ENCODE data around the gene FHIT.

FHIT gene

DNA sequence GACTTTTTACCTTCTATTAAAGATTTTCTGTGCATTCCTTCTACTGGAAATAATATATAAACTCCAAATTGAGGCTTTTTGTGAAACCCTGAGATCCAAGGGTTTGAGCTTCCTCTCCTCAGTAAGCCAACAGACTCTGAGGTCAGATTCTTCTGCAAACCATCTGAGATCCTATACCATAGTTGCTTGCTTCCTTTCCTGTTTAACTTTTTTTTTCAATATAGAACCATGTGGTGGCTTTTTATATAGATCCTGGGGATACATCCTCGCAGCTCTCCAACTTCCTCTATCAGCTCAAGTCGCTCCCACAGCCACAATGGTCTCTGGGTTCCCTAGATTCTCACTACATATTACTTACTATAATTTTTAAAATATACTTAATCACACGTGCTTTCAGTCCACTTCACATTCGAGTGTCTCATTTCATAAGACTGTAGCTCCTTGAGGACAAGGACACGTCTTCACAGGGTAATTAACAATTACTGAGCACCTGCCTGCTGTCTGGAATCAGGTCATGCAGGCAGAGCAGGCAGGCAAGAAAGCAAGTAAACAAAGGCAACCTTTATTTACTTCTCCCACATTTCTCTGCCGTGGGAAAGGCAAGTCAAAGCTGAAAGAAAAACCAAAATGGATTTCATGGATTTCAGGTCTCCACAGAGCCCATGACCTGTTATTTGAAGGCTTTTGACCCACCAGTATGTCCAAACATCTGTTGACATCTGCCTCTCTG, 941.5 kb downstream of the FHIT start:
- DNase-seq = no peak

DNA sequence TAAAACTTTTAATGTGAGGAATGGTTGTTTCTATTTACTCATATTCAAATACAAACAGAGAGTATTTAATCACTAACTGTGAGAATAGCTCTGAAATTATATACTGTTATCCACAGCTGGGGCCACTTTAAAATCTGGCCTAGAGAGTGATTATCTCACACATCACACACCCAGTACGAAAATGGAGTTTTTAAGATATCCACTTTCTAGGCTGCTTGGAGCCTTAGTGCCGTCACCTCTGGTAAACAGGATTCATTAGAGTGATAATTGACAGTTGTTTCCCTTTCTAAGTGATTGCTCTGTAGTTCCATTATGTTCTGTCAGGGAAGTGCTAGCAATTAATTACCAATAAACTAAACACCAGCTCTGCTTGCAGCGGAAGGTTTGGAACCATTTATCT, 942.4 kb downstream of the FHIT start:
- no peak for DNase-seq

DNA sequence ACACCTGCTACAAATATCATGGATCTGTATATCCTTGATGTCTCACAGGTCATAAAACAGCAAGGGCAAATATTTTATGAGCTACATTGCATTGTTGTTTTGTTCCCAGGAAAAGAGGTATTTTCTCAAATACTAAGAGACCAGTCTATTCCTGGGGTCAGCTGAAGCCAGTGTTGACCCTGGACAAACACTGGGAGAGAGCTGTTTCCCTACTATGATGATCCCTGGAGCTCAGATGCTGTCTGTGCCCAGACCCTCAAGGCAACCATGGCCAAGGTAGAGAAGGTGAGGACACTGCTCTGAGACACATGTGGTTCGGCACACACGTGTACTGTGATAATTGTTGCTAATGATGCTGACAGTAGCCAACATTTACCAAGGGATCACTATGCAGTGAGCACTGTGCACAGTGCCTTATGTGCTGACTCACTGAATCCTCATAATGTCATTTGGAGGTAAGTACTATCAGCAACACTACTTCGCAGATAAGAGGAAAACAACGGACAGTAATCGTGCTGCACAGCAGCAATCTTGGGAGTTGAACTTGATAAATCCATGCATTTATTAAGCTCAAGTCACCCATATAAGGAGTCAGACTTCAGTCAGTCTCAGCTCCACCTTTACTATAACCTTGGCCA, 943.6 kb downstream of the FHIT start:
- DNase-seq = no peak

DNA sequence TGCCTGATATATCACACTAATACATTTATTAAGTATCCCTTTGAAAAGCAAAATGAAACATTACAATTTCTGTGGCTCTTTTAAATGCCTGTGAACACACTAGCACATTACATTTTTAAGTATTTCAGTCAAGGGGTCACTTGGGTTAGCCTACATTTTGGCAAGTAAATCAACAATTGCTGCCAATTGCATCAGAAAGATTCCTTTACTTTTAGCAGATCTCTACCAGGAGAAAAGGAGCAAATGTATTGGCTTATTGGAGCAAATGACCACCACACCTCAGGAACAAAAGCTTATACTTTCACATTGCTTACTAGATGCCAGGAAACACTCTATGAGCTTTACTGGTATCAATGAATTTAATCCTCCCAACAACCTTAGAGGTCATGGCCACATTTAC, 947.1 kb downstream of the FHIT start:
- no peak for DNase-seq

DNA sequence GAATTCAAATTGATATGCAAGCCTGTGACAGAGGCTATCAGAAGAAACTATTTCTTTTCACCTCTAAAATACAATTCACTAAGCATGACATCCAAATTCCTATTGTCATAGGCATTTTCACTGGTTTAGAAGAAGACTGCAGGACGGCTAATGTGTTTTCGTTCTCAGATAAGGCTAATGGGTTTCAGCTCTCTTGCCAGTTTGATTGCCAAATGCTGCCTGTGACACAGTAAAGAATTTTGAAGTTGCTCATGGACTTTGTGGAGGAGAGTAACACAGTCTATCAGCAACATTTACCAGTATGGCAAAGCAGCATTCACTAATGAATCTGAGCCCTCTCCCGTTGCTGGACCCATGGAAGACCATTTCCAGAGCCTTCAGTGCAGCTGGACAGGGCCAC, 948.1 kb downstream of the FHIT start:
- no peak for DNase-seq

DNA sequence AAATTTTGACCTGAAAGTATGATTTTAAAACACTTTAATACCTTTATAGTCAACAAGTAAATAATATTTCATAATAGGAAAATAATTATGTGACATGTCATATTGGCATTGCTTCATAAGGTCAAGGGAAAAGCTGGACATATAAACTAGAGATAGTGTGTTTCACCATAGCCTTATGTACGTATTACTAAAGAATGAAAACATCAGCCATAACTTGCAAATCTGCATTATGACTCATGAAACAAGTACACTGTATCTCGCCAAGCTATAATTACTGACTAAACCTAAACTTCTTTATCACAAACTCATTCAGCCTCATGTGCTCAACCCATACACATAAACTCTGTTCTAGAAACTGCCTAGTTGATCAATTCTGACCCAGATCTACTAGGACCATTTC, 950.1 kb downstream of the FHIT start:
- no peak for DNase-seq

DNA sequence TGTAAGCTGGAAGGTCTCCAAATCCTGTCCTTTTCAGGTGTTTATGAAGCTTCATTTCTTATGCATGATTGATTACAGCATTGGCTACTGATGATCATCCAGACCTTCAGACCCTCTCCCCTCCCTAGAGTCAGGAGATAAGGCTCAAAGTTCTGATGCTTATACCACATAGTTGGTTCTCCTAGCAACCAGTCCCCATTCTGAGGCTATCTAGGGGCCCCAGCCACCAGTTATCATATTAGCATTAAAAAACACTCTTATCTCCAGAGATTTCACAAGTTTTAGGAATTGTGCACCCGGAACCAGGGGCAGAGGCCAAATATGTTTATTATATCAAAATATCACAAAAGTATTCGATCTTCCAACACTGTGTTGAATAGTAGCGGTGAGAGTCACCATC, 953.1 kb downstream of the FHIT start:
- no peak for DNase-seq

DNA sequence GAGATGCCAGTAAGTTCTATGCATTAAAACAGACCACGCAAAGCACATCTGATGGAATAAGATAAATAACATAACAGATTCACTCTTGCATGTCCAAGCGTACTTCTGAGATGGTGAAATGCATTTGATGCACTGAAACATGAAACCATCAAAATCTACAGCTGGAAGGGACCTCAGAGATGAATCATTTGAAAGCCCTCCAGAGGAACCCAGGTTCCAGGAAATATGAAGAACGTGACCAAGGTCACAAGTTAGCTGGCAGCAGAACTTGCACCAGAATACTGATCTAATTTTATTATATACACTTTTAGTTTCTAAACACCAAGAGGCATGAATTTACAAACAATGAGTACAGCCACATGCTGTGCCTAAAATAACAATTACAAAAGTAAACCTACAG, 957.1 kb downstream of the FHIT start:
- DNase-seq = no peak

DNA sequence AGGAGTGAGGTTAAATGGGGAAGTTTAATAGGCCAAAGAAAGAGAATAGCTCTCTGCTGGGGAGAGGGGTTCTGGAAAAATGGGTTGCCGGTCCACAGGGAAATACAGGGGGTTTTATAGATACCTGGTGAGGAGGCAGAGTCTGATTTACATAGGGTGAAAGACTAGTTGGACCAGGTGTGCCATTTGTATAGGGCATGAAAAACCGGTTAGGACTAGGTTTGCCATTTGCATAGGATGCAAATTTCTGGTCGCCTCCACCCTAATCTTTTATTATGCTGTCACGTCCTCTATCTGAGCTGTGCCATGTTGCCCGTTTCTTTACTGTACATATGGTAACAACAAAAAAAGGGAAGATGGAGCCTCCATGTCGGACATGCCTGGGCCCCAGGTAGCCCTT, 960.1 kb downstream of the FHIT start:
- DNase-seq = no peak

DNA sequence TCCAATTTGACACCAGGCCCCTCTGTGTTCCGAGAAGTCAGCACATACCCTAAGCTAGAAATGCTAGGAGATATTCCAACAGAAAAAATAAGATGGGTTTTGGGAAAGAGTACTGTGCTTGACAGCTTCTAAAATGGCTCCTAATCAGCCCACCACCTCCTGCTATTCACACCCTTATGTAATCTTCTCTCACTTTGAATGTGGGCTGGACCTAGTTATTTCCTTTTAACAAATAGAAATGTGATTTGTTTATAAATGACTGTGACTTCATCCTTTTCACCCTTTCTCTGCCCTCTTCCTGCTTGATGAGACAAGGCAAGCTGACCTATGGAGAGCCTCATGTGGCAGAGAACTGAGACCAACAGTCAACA, 961.1 kb downstream of the FHIT start:
- DNase-seq = no peak

DNA sequence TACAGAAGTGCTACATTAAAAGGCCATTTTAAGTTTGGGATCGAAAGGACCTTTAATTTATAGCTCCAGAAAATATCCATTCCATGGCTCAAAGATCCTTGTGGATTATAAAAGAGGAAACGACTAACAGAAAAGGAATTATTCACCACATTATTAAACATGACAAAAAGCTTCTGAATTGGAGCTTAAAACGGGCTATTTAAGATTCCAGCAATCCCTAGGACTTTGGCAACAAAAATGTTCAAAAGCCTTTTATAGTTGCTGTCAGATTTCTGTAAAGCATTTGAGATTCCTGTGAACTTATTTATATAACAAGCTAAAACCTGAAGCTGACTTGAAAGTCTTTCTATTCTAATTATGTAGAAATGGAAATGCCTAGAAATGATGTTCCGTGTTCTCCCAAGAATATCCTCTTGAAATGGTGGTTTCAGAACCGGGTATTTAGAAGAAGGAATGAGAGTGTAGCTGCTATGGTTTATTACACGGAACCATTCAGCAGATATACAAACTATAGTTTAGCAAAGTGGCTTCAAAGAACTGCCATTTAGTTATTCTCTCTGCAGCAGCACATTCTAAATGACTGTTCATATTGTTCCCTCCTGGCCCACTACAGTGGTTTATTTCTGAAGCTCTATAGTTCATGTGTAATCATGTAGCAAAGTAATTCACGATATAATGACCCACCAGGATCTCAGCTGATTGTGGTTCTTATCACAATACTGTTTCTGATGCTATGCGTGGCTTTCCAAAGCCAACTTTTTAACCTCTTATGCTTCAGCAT, 961.7 kb downstream of the FHIT start:
- no peak for DNase-seq

DNA sequence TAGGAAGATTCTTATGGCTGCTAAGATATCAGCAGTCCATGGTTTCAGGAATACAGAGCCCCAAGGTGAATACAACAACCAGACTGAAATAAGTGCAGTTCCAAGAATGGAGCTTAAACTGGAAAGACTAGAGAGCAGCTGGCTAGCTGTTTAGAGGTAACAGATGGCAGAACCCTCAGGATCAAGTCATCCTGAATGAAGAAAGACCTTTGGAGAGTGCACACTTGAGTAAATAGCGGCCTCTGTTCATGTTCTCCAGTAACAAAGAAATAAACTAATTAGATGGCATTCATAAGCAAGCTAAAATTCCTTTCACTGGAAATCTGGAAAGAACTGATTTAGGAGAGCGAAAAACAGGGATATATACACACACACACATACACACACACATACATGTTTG, 968.4 kb downstream of the FHIT start:
- no peak for DNase-seq

DNA sequence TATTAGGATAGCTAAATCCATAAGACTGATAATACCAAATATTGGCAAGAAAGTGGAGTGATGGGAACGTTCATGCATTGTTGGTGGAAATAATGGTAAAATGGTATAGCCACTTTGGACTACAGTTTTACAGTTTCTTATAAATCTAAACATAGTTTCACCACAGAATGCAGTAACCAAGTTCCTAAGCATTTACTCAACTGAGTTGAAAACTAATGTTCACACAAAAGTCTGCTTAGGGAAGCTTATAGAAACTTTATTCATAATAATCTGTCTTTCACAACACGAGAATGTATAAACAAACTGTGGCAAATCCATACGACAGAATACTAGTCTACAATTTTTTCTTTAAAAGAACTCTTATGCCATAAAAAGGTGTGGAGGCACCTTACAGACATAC, 969.3 kb downstream of the FHIT start:
- no peak for DNase-seq

DNA sequence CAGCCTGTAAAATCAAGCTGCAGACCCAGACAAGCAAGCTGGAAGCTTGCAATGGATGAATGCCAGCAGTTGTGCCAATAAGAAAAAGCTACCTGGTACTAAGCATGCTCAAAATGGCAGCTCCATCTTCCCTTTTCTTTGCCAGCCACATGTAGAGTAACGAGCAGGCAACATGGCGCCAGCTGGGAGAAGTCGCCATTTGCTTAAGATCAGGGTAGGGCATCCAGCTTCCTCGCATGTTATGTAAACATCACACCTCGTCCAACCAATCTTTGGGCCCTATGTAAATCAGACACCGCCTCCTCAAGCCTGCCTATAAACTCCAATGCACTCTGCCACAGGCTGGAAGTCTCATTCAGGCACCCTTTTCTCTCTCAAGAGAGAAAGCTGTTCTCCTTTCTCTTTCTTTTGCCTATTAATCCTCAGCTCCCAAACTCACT, 973.9 kb downstream of the FHIT start:
- DNase-seq = no peak

DNA sequence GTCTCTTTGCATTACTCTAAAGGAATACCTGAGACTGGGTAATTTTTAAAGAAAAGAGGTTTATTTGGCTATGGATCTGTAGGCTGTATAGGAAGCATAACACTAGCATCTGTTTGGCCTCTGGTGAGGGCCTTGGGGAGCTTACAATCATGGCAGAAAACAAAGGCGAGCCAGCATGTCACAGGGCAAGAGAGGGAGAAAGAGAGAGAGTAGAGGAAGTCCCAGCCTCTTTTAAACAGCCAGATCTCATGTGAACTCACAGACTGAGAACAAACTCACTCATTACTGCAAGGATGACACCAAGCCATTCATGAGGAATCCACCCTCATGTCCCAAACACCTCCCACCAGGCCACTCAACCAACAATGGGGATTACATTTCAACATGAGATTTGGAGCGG, 974.6 kb downstream of the FHIT start:
- no peak for DNase-seq

DNA sequence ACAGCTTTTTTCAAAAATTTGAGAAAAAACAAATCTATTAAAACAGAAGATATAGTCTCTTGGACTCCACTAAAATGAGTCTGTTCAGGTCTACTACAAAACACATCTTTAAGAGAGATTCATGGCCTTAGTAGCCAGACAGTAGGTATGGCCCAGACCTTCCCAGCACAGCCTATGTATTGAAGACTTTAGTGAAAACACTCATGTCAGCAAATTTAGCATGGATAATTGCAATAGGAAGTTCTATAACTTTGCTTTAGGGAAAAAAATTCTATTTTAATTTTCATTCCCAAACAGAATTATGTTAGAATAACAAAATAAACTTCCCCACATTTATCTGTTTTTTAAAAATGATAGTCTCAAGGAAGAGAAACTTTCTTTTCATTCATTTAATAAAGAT, 976.6 kb downstream of the FHIT start:
- no peak for DNase-seq

DNA sequence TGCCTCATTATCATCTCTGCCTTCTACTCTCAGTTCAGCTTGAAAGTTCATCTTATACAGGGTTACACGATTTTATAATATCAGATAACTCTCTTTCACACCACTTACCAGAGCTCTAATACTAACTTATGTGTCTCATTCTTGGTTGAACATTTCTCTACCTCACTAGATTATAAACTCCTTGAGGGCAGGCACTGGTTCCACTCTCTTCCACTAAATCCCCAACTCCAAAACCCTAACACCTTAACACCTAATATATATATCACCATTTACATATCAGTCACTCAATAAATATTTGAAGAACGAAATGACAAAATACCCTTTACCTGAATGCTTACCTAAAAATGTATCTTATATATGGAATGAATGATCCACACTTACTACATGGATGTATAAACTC, 977.2 kb downstream of the FHIT start:
- no peak for DNase-seq

DNA sequence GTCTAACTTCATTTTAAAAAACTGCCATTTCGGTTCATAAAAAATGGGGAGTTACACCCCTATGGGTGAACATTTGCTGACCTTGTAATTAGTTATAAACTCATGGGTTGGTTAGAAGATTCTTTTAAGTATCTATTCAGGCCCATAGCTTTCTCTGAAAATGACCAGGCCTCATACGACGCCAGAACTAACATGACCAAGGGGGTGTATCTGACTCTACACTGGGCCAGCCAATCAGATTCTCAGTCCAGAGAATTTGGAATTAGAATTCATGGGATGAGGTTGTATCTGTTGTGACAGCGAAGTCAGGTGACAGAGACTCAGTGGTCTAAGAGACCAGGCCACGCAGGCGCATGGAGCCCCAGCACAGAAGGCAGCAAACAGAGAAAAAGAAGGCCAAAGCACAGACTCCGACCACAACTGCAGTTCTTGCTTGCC, 981.4 kb downstream of the FHIT start:
- no peak for DNase-seq

DNA sequence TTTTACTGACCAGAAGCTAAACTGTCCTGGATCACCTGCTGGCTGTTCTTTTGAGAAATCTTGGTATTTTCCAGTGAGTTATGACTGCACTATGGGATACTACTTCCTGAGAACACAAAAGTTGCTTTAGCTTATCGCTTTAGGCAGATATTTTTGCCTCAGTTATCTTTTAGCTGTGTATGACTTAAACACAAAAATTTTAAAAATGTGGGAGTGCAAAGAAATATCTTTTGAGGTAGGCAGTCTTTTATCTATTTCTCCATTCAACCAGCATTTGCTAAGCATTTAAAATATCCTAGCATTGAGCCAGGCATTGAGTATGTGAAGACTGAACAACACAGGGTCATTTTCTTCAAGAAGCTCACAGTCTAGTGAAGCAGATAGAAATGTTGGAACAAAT, 981.9 kb downstream of the FHIT start:
- DNase-seq = no peak

DNA sequence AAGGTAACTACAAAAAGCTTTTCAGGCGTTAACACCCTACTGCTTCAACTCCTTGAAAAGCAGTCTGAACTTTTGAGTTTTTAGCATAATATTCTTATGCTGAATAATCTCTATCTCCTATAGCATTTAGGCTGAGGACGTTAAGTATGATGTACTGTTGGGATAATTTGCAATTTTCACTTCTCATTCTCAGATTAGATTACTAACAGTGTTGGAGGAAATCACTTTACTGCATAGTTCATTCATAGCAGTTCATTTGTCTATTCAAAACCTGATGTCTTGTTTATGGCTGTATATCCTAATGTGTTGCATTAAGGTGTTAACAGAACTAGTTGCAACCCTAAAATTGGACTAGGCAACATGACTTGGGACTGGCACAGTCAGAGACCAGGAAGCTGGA, 983.1 kb downstream of the FHIT start:
- DNase-seq = no peak

DNA sequence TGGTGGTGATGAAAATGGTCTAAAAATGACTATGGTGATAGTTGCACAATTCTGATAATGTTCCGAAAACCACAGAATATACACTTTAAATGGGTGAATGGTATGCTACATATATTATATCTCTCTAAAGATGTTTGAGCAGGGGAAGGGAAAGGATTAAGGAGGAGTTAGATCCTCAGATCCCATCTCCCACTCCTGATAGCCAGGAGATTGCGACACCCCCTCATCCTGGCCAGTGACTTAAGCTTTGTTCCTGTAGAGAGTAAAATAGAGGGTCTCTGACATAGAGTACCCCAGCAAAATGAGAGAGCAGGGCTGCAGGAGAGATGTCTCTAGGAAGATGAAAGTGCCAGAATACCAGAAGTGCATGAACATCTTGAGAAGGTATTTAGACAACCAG, 984.8 kb downstream of the FHIT start:
- no peak for DNase-seq

DNA sequence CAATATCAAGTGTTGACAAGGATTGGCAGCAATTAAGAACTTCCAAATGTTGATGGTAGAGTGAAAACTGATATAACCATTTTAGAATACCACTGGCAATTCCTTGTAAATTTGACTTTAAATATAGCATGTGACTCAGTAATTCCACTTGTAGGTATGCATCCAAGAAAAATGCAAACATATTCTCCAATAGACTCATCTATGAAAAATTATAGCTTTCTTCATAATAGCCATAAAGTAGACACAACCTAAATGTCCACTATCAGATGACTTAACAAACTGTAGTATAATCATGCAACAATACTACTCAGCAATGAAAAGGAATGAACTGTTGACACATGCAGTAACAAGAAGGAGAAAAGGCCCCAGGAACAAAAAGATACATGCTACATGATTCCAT, 988.1 kb downstream of the FHIT start:
- DNase-seq = no peak

DNA sequence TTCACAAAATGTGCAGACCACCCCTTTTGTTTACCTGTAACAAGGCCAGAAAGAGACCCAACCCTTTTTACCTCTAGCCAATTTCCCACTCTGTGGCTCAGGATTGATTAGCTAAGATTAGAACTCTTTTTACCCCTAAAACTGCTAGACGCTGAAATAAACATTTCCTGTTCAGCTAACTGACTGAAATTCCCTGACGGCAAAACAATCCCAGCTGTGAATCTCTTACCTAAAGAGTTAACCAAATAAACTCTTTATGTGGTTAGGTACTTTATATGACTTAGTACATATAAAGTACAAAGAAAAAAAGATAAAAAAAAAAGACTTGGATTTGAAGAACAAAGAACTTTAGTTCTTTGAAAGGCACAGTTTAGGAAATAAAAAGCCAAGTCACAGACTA, 988.7 kb downstream of the FHIT start:
- DNase-seq = no peak

DNA sequence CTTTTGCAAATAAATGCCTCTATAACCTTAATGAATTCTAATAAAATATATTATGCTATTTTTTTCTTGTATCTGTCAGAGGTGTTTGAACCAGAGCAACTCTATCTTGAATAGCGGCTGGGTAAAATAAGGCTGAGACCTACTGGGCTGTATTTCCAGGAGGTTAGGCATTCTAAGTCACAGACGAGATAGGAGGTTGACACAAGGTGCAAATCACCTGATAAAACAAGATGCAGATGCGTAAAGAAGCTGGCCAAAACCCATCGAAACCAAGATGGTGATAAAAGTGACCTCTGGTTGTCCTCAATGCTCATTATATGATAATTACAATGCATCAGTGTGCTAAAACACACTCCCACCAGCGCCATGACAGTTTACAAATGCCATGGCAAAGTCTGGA, 990.7 kb downstream of the FHIT start:
- DNase-seq = no peak
